Naive B cell (primary cell): ENCODE results near the gene ARPC1A. TPM values are rescaled to one million over a fixed set of nuclear protein-coding genes. Genes with fewer than 3 reads are reported as not detected.
"Not testable (repeated sequence)": the region's sequence is repeated elsewhere in the genome, so short reads cannot be mapped to it uniquely, and the experiment has no call there.

ENCODE experiments used
- ATAC-seq, 2 donors: fragments of 150-1000 bp; cut with Tn5 transposase; 2 replicates each; pipeline ENCODE4 v1.10.0; 2021; ENCODE audit warnings: low read depth in 2 of 2, mild to moderate bottlenecking in 2 of 2, moderate library complexity in 2 of 2
- DNase-seq: peaks from one replicate; pipeline ENCODE4 v3.0.0; 2022
- H3K27ac Mint-ChIP-seq, 6 donors: one replicate each; pipeline ENCODE4 v1.8.0; 2020 to 2022; ENCODE audit warnings: mild to moderate bottlenecking in 6 of 6, mixed read lengths in 6 of 6, moderate library complexity in 5 of 6, inconsistent platforms in 2 of 6
- H3K27me3 Mint-ChIP-seq, 3 donors: one replicate each; pipeline ENCODE4 v1.8.0; 2021 to 2022; ENCODE audit warnings: mixed read lengths in 3 of 3, mild to moderate bottlenecking in 1 of 3
- H3K36me3 Mint-ChIP-seq, 2 donors: one replicate each; pipeline ENCODE4 v1.8.0; 2020 to 2022; ENCODE audit warnings: mixed read lengths in 2 of 2, inconsistent platforms in 1 of 2, mild to moderate bottlenecking in 1 of 2
- H3K4me1 Mint-ChIP-seq, 3 donors: one replicate each; pipeline ENCODE4 v1.8.0; 2020 to 2022; ENCODE audit warnings: mixed read lengths in 3 of 3, inconsistent platforms in 1 of 3, mild to moderate bottlenecking in 1 of 3, moderate library complexity in 1 of 3
- H3K4me3 Mint-ChIP-seq, 8 donors: one replicate each; pipeline ENCODE4 v1.8.0; 2020 to 2022; ENCODE audit warnings: mild to moderate bottlenecking in 8 of 8, mixed read lengths in 8 of 8, moderate library complexity in 8 of 8, inconsistent platforms in 2 of 8
- H3K9me3 Mint-ChIP-seq, 7 donors: one replicate each; pipeline ENCODE4 v1.8.0; 2020 to 2022; ENCODE audit warnings: mixed read lengths in 7 of 7, mild to moderate bottlenecking in 5 of 7, inconsistent platforms in 2 of 7, moderate library complexity in 1 of 7
- polyA plus RNA-seq, 6 donors: library from polyadenylated mRNA; unstranded; fragments of 300-500 nt; fragmentation: Illumina TruSeq; gene quantifications; one replicate each; pipeline ENCODE4 v1.2.3, GENCODE V29; 2021; ENCODE audit warnings: low read depth in 6 of 6

The ARPC1A gene
- polyA plus RNA-seq, 6 donors from 2014 or later: 49.5 to 109 (median 91.8) TPM

- ATAC-seq: peak; percentile 54 to 61
- Mint-ChIP-seq H3K4me1 (peaks cover 34 to 85% (median 64%) of the 10 kb centered on the region in 3 donors), H3K9me3 (no peaks in the 10 kb centered on the region), H3K27me3 (no peaks in the 10 kb centered on the region), H3K27ac (peak overlapping the region; percentile 94 to 99 (median 98)), H3K36me3 (peaks cover 0 to 5% of the 10 kb centered on the region in 2 donors), H3K4me3 (peak overlapping the region; percentile 80 to 93 (median 88))
- DNase-seq: peak; percentile 83
Measured at GRCh38 chr7:99380032-99380822, 54.5 kb downstream of the ARPC1A start.

- Mint-ChIP-seq H3K4me1 (peaks cover 35 to 82% (median 72%) of the 10 kb centered on the region in 3 donors), H3K27ac (peak overlapping the region; percentile 94 to 99 (median 98)), H3K9me3 (no peaks in the 10 kb centered on the region), H3K27me3 (no peaks in the 10 kb centered on the region), H3K4me3 (peak overlapping the region; percentile 80 to 93 (median 87)), H3K36me3 (peaks cover 0 to 5% of the 10 kb centered on the region in 2 donors)
- DNase-seq (peak; percentile 88), ATAC-seq (peak; percentile 82 to 87)
Measured at GRCh38 chr7:99380823-99381663, 55.3 kb downstream of the ARPC1A start.

- H3K36me3 Mint-ChIP-seq: peaks cover 0 to 5% of the 10 kb centered on the region in 2 donors
- no peaks in the 10 kb centered on the region for H3K9me3 Mint-ChIP-seq
- no peak for DNase-seq
- no peak for ATAC-seq
- peak overlapping the region in 7 of 8 donors; percentile 80 to 93 (median 89) for H3K4me3 Mint-ChIP-seq
- H3K4me1 Mint-ChIP-seq: peaks cover 38 to 82% (median 74%) of the 10 kb centered on the region in 3 donors
- H3K27me3 Mint-ChIP-seq: no peaks in the 10 kb centered on the region
- peak overlapping the region in 5 of 6 donors; percentile 44 to 99 (median 99) for H3K27ac Mint-ChIP-seq
Measured at GRCh38 chr7:99381664-99382075, 56.0 kb downstream of the ARPC1A start.

GRCh38 chr7:99383203-99383602 is 57.5 kb downstream of the ARPC1A start:
- Mint-ChIP-seq H3K4me1 (peaks cover 34 to 73% (median 58%) of the 10 kb centered on the region in 3 donors), H3K9me3 (no peaks in the 10 kb centered on the region), H3K36me3 (peaks cover 0 to 5% of the 10 kb centered on the region in 2 donors), H3K27me3 (no peaks in the 10 kb centered on the region), H3K4me3 (no peak overlapping the region), H3K27ac (peak overlapping the region in 5 of 6 donors; percentile 41 to 94 (median 89))
- ATAC-seq: no peak
- no peak for DNase-seq

- Mint-ChIP-seq H3K4me3 (peak overlapping the region in 2 of 8 donors; percentile 1 to 5), H3K27ac (peak overlapping the region in 5 of 6 donors; percentile 56 to 94 (median 89)), H3K4me1 (peaks cover 34 to 69% (median 55%) of the 10 kb centered on the region in 3 donors), H3K36me3 (peaks cover 0 to 5% of the 10 kb centered on the region in 2 donors), H3K9me3 (no peaks in the 10 kb centered on the region), H3K27me3 (no peaks in the 10 kb centered on the region)
- ATAC-seq (no peak), DNase-seq (no peak)
Measured at GRCh38 chr7:99383791-99384370, 58.2 kb downstream of the ARPC1A start.

- Mint-ChIP-seq H3K27ac (peak overlapping the region in 5 of 6 donors; percentile 42 to 94 (median 86)), H3K4me3 (peak overlapping the region in 2 of 8 donors; percentile 1 to 16), H3K4me1 (peaks cover 28 to 62% (median 48%) of the 10 kb centered on the region in 3 donors), H3K9me3 (no peaks in the 10 kb centered on the region), H3K27me3 (no peaks in the 10 kb centered on the region), H3K36me3 (no peaks in the 10 kb centered on the region)
- ATAC-seq (no peak), DNase-seq (no peak)
Measured at GRCh38 chr7:99384523-99384922, 58.8 kb downstream of the ARPC1A start.

GRCh38 chr7:99385564-99385963 is 59.9 kb downstream of the ARPC1A start:
- Mint-ChIP-seq H3K9me3 (no peaks in the 10 kb centered on the region), H3K27ac (peak overlapping the region in 4 of 6 donors; percentile 30 to 94 (median 68)), H3K27me3 (no peaks in the 10 kb centered on the region), H3K36me3 (no peaks in the 10 kb centered on the region), H3K4me1 (peaks cover 21 to 52% (median 38%) of the 10 kb centered on the region in 3 donors), H3K4me3 (no peak overlapping the region)
- DNase-seq (no peak), ATAC-seq (no peak)

- peak overlapping the region in 4 of 6 donors; percentile 42 to 94 (median 82) for H3K27ac Mint-ChIP-seq
- no peaks in the 10 kb centered on the region for H3K36me3 Mint-ChIP-seq
- H3K4me3 Mint-ChIP-seq: no peak overlapping the region
- no peaks in the 10 kb centered on the region for H3K27me3 Mint-ChIP-seq
- no peaks in the 10 kb centered on the region for H3K9me3 Mint-ChIP-seq
- peak; percentile 25 for DNase-seq
- H3K4me1 Mint-ChIP-seq: peaks cover 13 to 42% (median 27%) of the 10 kb centered on the region in 3 donors
- ATAC-seq: peak; percentile 53 to 65
Measured at GRCh38 chr7:99386584-99387238, 61.0 kb downstream of the ARPC1A start.

- H3K27ac Mint-ChIP-seq: peak overlapping the region in 2 of 6 donors; percentile 42 to 94
- peak overlapping the region in 1 of 8 donors; percentile 21 for H3K4me3 Mint-ChIP-seq
- not testable (repeated sequence) for DNase-seq, ATAC-seq, H3K36me3 Mint-ChIP-seq, H3K27me3 Mint-ChIP-seq, H3K9me3 Mint-ChIP-seq
- peaks cover 13 to 42% (median 27%) of the 10 kb centered on the region in 3 donors for H3K4me1 Mint-ChIP-seq
Measured at GRCh38 chr7:99387239-99387635, 61.5 kb downstream of the ARPC1A start.

GRCh38 chr7:99387912-99388311 is 62.2 kb downstream of the ARPC1A start:
- DNase-seq (no peak), ATAC-seq (no peak)
- Mint-ChIP-seq H3K36me3 (no peaks in the 10 kb centered on the region), H3K4me1 (peaks cover 13 to 41% (median 33%) of the 10 kb centered on the region in 3 donors), H3K27ac (no peak overlapping the region), H3K4me3 (no peak overlapping the region), H3K27me3 (no peaks in the 10 kb centered on the region), H3K9me3 (no peaks in the 10 kb centered on the region)

- Mint-ChIP-seq H3K9me3 (no peaks in the 10 kb centered on the region), H3K36me3 (no peaks in the 10 kb centered on the region), H3K27ac (peak overlapping the region in 1 of 6 donors; percentile 67), H3K4me1 (peaks cover 16 to 39% (median 36%) of the 10 kb centered on the region in 3 donors), H3K4me3 (no peak overlapping the region), H3K27me3 (no peaks in the 10 kb centered on the region)
- DNase-seq (no peak), ATAC-seq (no peak)
Measured at GRCh38 chr7:99389772-99390171, 64.1 kb downstream of the ARPC1A start.

GRCh38 chr7:99390941-99391602 is 65.4 kb downstream of the ARPC1A start:
- ATAC-seq (no peak), DNase-seq (no peak)
- H3K27ac Mint-ChIP-seq: peak overlapping the region in 1 of 6 donors; percentile 30
- H3K4me1 Mint-ChIP-seq: peaks cover 15 to 35% (median 23%) of the 10 kb centered on the region in 3 donors
- H3K36me3 Mint-ChIP-seq: no peaks in the 10 kb centered on the region
- H3K9me3 Mint-ChIP-seq: no peaks in the 10 kb centered on the region
- H3K4me3 Mint-ChIP-seq: peak overlapping the region in 1 of 8 donors; percentile 45
- no peaks in the 10 kb centered on the region for H3K27me3 Mint-ChIP-seq
